NCI-H2029 treated with DMSO at 0.1 percent for 48 hours (cell line): ENCODE data around the gene GATAD2A.

ENCODE experiments used
- DNase-seq: peaks from one replicate; lab custom pipeline; 2025; lab: John Stamatoyannopoulos, UW

Gene GATAD2A

DNA sequence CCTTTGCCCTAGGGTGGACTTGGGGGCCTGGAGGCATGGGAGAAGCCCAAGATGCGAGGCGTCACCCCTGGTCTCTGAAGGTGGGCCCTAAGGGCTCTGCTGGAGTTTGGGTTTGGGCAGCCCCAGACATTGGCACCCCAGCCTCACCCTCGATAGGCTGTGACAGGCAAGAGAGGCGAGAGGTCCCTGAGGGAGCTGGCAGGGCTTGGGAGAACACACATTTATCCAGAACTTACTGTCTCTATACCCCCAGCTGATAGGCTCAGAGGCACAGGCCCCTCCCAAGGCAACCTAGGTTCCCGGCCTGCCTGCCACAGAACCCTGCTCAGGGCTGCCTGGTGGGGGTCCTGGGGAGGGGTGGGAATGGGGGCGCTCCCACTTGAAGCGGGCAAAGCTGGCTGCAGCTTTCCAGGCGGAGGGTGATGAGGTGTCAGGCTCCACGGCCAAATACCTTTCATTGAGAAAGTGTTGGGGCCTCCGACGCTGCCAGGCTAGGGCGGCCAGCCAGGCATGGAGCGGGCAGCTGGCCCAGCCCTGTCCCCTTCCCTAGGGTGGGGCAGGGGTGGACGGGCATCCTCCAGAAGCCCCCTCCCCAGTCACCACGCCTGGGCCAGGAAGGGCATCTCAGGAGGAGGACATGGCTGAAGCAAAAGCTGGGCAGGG, 142.3 kb downstream of the GATAD2A start:
- no peak for DNase-seq

GRCh38 chr19:19548915-19549759, 143.7 kb downstream of the GATAD2A start:
- no peak for DNase-seq

DNA sequence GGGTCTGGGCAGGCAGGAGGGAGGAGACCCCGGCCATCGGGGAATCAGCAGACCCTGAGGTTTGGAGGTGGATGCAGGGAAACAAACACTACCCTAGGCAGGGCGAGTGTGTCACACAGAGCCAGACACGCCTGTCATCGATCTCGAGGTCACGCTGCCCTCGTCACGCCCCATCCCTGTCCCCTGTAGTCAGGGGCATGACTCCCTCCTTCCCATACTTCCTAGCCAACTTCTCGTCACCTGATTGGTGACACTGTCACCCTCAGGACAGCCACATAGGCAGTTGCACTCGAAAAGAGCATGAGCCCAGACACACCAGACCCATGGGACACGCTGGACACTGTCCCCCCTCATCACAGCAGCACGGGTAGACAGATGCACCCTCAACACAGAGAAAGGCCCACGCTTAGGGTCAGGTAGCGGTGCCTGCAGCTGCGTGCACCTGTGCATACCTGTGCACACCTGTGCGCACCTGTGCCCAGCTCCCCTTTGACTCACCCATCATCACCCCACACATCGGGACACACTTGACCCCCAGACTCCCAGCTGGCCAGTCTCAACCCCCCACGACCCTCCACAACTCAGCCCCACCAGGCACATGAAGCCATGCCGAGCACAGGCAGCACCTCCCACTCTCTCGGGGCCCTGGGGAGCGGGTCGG, 144.5 kb downstream of the GATAD2A start:
- no peak for DNase-seq

DNA sequence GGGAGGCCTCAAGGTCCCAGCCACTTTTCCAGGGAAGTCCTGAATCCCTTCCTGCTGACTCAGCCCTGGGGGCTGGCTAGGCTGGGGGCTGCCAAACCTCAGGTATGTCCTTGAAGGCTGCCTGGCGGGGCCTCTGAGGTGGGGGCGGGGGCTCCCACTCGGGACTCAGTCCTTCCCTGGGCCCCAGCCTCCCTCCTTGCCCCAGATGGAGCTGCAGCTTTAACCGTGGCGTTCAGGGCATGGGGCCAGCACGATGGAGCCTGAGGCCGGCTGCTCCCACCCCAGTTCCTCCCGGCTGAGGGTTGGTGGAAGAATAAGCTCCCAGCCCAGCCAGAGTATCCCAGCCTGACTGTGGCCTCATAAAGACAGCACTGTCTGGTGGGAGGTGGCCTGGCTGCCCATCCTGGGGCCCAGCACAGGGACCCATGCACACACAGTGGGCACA, 145.0 kb downstream of the GATAD2A start:
- DNase-seq, result no peak

- DNase-seq, result no peak
These were observed 145.7 kb downstream of the GATAD2A start for GRCh38 chr19:19550972-19551852.

- no peak for DNase-seq
These were observed 146.3 kb downstream of the GATAD2A start for GRCh38 chr19:19551853-19552192.

GRCh38 chr19:19552798-19553197, 147.3 kb downstream of the GATAD2A start:
- DNase-seq, result no peak

DNA sequence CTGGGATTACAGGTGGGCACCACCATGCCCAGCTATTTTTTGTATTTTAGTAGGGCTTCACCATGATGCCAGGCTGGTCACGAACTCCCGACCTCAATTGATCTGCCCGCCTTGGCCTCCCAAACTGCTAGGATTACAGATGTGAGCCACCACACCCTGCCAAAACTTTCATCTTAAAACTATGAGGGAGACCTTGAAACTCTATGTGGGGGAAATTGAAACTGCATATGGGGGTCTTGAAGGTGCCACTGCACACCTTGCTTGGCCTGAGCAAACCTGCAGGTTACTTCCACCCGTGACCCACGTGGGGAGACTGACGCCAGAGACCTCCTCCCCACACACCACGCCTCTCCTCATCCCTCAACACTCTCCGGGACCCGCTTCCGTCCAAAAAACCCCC, 148.2 kb downstream of the GATAD2A start:
- no peak for DNase-seq

DNA sequence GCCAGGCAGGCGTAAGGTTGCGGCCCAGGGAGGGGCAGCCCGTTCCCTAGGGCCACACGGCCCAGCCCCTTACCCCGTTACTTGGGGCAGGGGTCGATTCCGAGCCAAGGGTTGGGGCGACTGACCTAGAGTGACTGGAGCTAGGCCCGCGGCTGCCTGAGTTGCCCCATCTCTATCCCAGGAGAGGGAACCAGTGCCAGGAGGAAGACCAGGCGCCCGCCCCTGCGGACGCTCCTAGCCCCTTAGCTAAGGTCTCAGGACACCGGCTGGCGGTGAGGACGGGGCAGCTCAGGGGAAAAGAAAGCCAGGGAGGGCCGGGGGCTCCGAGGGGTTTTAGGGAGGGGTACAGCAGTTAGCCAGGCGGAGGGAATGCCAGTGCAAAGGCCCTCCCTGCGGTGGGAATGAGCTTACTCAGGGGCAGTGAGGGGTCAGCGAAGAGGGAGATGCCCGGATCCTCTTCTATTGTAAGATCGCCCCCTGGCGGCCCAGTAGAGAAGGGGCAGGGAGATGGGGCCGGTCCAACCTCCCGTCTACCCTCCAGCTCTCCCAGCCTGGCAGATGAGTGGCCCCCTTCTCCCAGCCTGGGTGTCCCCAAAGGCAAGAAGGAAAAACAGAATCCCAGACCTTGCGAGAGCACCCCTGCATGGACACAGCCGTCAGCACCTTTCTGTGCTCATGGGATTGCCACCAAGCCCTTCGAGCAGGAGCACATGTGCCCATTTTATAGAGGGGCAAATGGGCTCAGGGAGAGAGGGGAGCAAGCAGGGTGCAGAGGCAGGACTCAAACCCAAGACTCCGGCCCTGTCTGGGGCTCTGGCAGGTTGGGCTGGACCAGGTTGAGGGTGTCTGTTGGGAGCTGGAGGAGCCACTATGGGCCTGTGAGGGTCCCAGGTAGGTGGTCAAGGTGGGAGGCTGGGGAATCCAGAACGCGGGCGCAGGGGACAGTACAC, 148.9 kb downstream of the GATAD2A start:
- DNase-seq, result peak; percentile 24

DNA sequence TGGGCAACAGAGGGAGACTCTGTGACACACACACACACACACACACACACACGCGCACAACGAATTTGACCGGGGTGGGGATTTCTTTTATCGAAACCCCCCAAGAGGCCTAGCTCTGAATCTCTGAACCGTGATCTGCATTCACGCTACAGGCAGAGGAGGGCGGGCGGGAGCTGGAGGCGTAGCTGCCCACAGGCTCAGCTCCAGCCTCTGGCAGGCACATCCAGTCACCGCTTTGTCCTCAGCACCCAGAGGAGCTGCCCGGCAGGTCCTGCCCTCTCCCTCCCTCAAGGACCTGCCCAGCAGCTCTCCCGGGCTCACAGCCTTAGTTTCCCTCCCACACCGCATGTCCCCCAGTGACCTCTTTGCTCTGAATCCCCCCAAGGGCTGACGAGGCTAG, 152.6 kb downstream of the GATAD2A start:
- DNase-seq, result no peak
